HEK293T (cell line): Measurements from ENCODE around the gene PROSER1.

Source experiments
- CTCF ChIA-PET: fragments of 350-600 bp; formaldehyde crosslinking; extraction: SDS; loops from one replicate; lab custom pipeline; 2021; ENCODE audit warnings: antibody characterized with exemption, inconsistent platforms; lab: Yijun Ruan, JAX
- POLR2A ChIA-PET: fragments of 350-600 bp; formaldehyde crosslinking; extraction: SDS; loops from one replicate; lab custom pipeline; 2020; ENCODE audit warnings: antibody characterized with exemption, inconsistent platforms; lab: Yijun Ruan, JAX
- DNase-seq: peaks from one replicate; pipeline ENCODE4 v3.0.0; 2012; ENCODE audit warnings: mixed read lengths; ENCODE audit errors: extremely low spot score
- ARNT ChIP-seq: fragments of 450-650 bp; IDR thresholded peaks from 2 replicates; pipeline ENCODE4 v1.6.1; 2017; ENCODE audit warnings: mild to moderate bottlenecking
- BHLHE40 ChIP-seq: fragments of 450-650 bp; IDR thresholded peaks from 2 replicates; pipeline ENCODE4 v1.6.1; 2016; ENCODE audit warnings: mild to moderate bottlenecking, moderate library complexity, borderline replicate concordance
- CTBP1 ChIP-seq: fragments of 450-650 bp; IDR thresholded peaks from 2 replicates; pipeline ENCODE4 v1.6.1; 2016; ENCODE audit warnings: borderline replicate concordance
- ELF4 ChIP-seq: fragments of 450-650 bp; IDR thresholded peaks from 2 replicates; pipeline ENCODE4 v1.6.1; 2017; ENCODE audit warnings: antibody characterized with exemption
- FOXA1 ChIP-seq: fragments of 450-650 bp; IDR thresholded peaks from 2 replicates; pipeline ENCODE4 v1.6.1; 2016; ENCODE audit warnings: mild to moderate bottlenecking
- FOXK2 ChIP-seq: fragments of 450-650 bp; IDR thresholded peaks from 2 replicates; pipeline ENCODE4 v1.6.1; 2016; ENCODE audit warnings: mild to moderate bottlenecking
- FOXM1 ChIP-seq: fragments of 450-650 bp; IDR thresholded peaks from 2 replicates; pipeline ENCODE4 v1.6.1; 2017; ENCODE audit warnings: mild to moderate bottlenecking, borderline replicate concordance
- HDGF ChIP-seq: fragments of 450-650 bp; IDR thresholded peaks from 2 replicates; pipeline ENCODE4 v1.6.1; 2017; ENCODE audit warnings: antibody characterized with exemption, borderline replicate concordance
- L3MBTL2 ChIP-seq: fragments of 450-650 bp; conservative IDR thresholded peaks from 2 replicates; pipeline ENCODE4 v1.6.1; 2016; ENCODE audit warnings: mild to moderate bottlenecking
- LEF1 ChIP-seq: fragments of 450-650 bp; IDR thresholded peaks from 2 replicates; pipeline ENCODE4 v1.6.1; 2017; ENCODE audit warnings: mild to moderate bottlenecking, borderline replicate concordance
- NFRKB ChIP-seq: fragments of 450-650 bp; IDR thresholded peaks from 2 replicates; pipeline ENCODE4 v1.6.1; 2016; ENCODE audit warnings: mild to moderate bottlenecking, moderate library complexity
- PKNOX1 ChIP-seq: fragments of 450-650 bp; IDR thresholded peaks from 2 replicates; pipeline ENCODE4 v1.6.1; 2016
- SP1 ChIP-seq: fragments of 450-650 bp; IDR thresholded peaks from 2 replicates; pipeline ENCODE4 v1.6.1; 2017
- SUZ12 ChIP-seq: fragments of 450-650 bp; IDR thresholded peaks from 2 replicates; pipeline ENCODE4 v1.6.1; 2016; ENCODE audit warnings: mild to moderate bottlenecking
- TARDBP ChIP-seq: fragments of 450-650 bp; IDR thresholded peaks from 2 replicates; pipeline ENCODE4 v1.6.1; 2016
- ZNF384 ChIP-seq: fragments of 450-650 bp; IDR thresholded peaks from 2 replicates; pipeline ENCODE4 v1.6.1; 2016

The PROSER1 gene

GRCh38 chr13:38969187-38969586, 68.7 kb downstream of the PROSER1 start:
- CTCF ChIA-PET, result no interaction called here
- no peak for DNase-seq
- POLR2A ChIA-PET, result no interaction called here
- no peak for TF ChIP-seq ELF4
- no peak for TF ChIP-seq PKNOX1
- no peak for TF ChIP-seq SUZ12
- no peak for TF ChIP-seq CTBP1
- no peak for TF ChIP-seq HDGF

GRCh38 chr13:38967446-38967845, 70.4 kb downstream of the PROSER1 start:
- CTCF ChIA-PET, result no interaction called here
- TF ChIP-seq NFRKB, result no peak
- no peak for TF ChIP-seq PKNOX1
- no peak for TF ChIP-seq TARDBP
- TF ChIP-seq BHLHE40, result no peak
- DNase-seq, result no peak
- POLR2A ChIA-PET, result no interaction called here

- POLR2A ChIA-PET, result no interaction called here
- no peak for DNase-seq
- CTCF ChIA-PET, result no interaction called here
These were observed 72.6 kb downstream of the PROSER1 start for GRCh38 chr13:38965281-38965680.

GRCh38 chr13:38960175-38960574, 77.7 kb downstream of the PROSER1 start:
- TF ChIP-seq FOXM1 (no peak), TARDBP (no peak), PKNOX1 (no peak), FOXK2 (no peak), FOXA1 (no peak), SP1 (no peak), LEF1 (no peak), L3MBTL2 (no peak), HDGF (no peak), SUZ12 (no peak), NFRKB (no peak), CTBP1 (no peak)
- CTCF ChIA-PET, result no interaction called here
- no peak for DNase-seq
- POLR2A ChIA-PET, result no interaction called here

More at GRCh38 chr13:38965281-38965680, 72.6 kb downstream of the PROSER1 start:
- TF ChIP-seq ARNT (no peak), FOXA1 (no peak), CTBP1 (no peak), TARDBP (no peak), SP1 (no peak), PKNOX1 (no peak), ZNF384 (no peak), HDGF (no peak), FOXM1 (no peak)
